ENCODE data around the gene ANTXR1.

DNA sequence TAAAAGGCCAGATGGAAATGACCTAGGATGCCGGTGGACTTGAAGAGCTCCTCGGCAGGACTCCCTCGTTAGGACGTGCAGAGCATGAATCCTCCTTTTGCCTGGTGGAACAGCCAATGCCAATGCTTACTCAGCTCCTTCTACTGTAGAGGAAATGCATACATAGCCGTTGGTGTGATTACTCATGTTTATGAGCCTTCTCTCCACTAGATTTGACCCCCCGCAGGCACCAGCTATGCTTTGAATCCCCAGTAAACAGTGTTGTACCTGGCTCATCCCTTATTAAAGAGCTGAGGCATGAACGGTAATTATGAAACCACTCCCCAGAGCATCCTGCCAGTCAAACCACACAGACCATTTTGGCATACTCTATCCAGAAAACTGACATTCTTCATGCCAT is 172.8 kb downstream of the ANTXR1 start:
- TF ChIP-seq, protein P1, sequence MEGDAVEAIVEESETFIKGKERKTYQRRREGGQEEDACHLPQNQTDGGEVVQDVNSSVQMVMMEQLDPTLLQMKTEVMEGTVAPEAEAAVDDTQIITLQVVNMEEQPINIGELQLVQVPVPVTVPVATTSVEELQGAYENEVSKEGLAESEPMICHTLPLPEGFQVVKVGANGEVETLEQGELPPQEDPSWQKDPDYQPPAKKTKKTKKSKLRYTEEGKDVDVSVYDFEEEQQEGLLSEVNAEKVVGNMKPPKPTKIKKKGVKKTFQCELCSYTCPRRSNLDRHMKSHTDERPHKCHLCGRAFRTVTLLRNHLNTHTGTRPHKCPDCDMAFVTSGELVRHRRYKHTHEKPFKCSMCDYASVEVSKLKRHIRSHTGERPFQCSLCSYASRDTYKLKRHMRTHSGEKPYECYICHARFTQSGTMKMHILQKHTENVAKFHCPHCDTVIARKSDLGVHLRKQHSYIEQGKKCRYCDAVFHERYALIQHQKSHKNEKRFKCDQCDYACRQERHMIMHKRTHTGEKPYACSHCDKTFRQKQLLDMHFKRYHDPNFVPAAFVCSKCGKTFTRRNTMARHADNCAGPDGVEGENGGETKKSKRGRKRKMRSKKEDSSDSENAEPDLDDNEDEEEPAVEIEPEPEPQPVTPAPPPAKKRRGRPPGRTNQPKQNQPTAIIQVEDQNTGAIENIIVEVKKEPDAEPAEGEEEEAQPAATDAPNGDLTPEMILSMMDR (IDR thresholded peaks at IDR 0.05; ENCODE audit: borderline replicate concordance, extremely low read depth, low read length, poor library complexity, severe bottlenecking) = no peak
- no peak for TF ChIP-seq EZH2 (IDR thresholded peaks at IDR 0.05; ENCODE audit: borderline replicate concordance, low read depth, low read length, severe bottlenecking)

Measured in DND-41 (cell line).